Neural progenitor cell (in vitro differentiated cells): Measurements from ENCODE around the gene ZFHX3. TPM values are rescaled to one million over a fixed set of nuclear protein-coding genes. Genes with fewer than 3 reads are reported as not detected.

Source experiments
- DNase-seq: peaks from one replicate; pipeline ENCODE4 v3.0.0-alpha.2; 2016; ENCODE audit warnings: low spot score
- H2AFZ ChIP-seq: fragments of 200-600 bp; sonication (generic); replicated peaks from 2 replicates; pipeline ENCODE4 v1.6.1; 2016; ENCODE audit warnings: antibody characterized with exemption
- H3F3A ChIP-seq: fragments of 200-600 bp; sonication (generic); 2 replicates; pipeline ENCODE4 v1.6.1; 2016; ENCODE audit warnings: antibody characterized with exemption, low read depth
- H3K27ac ChIP-seq: fragments of 200-600 bp; sonication (generic); 2 replicates; pipeline ENCODE4 v1.5.1; 2016; ENCODE audit warnings: mild to moderate bottlenecking
- H3K27me3 ChIP-seq: fragments of 200-600 bp; sonication (generic); 2 replicates; pipeline ENCODE4 v1.6.1; 2016; ENCODE audit warnings: mild to moderate bottlenecking, moderate library complexity
- H3K36me3 ChIP-seq: fragments of 200-600 bp; sonication (generic); 2 replicates; pipeline ENCODE4 v1.5.1; 2016
- H3K4me1 ChIP-seq: fragments of 200-600 bp; sonication (generic); 2 replicates; pipeline ENCODE4 v1.6.1; 2016; ENCODE audit warnings: mixed run types
- H3K4me2 ChIP-seq: fragments of 200-600 bp; sonication (generic); 2 replicates; pipeline ENCODE4 v1.6.1; 2016
- H3K4me3 ChIP-seq: fragments of 200-600 bp; sonication (generic); 2 replicates; pipeline ENCODE4 v1.5.1; 2016
- H3K79me2 ChIP-seq: fragments of 200-600 bp; sonication (generic); 2 replicates; pipeline ENCODE4 v1.6.1; 2016; ENCODE audit warnings: low read depth
- H3K9ac ChIP-seq: fragments of 200-600 bp; sonication (generic); 2 replicates; pipeline ENCODE4 v1.6.1; 2016
- H3K9me3 ChIP-seq: fragments of 200-600 bp; sonication (generic); 2 replicates; pipeline ENCODE4 v1.5.1; 2016; ENCODE audit warnings: low read depth
- H4K20me1 ChIP-seq: fragments of 200-600 bp; sonication (generic); 2 replicates; pipeline ENCODE4 v1.6.1; 2016; ENCODE audit warnings: low read depth
- H3K27ac Mint-ChIP-seq: 3 replicates; pipeline ENCODE4 v1.8.0; 2021; ENCODE audit warnings: mixed read lengths
- H3K27me3 Mint-ChIP-seq: 2 replicates; pipeline ENCODE4 v1.8.0; 2022; ENCODE audit warnings: low read depth, mild to moderate bottlenecking, inconsistent platforms, moderate library complexity, mixed read lengths; ENCODE audit not compliant: insufficient read depth
- H3K36me3 Mint-ChIP-seq: 3 replicates; pipeline ENCODE4 v1.8.0; 2021; ENCODE audit warnings: mixed read lengths
- H3K4me1 Mint-ChIP-seq: 3 replicates; pipeline ENCODE4 v1.8.0; 2021; ENCODE audit warnings: mixed read lengths
- H3K4me3 Mint-ChIP-seq: 3 replicates; pipeline ENCODE4 v1.8.0; 2021; ENCODE audit warnings: mild to moderate bottlenecking, moderate library complexity, mixed read lengths
- H3K9me3 Mint-ChIP-seq: 3 replicates; pipeline ENCODE4 v1.8.0; 2020; ENCODE audit warnings: mixed read lengths
- EZH2 ChIP-seq: fragments of 200-600 bp; sonication (generic); IDR thresholded peaks from 2 replicates; pipeline ENCODE4 v1.6.1; 2017; ENCODE audit warnings: antibody characterized with exemption, mild to moderate bottlenecking, moderate library complexity
- EZH2phosphoT487 ChIP-seq: fragments of 200-600 bp; sonication (generic); IDR thresholded peaks from 2 replicates; pipeline ENCODE4 v1.6.1; 2017; ENCODE audit warnings: antibody characterized with exemption
- total RNA-seq: library from RNA; depleted of rRNA; stranded (reverse); fragments of >200 nt; gene quantifications from 2 replicates; pipeline ENCODE4 v1.2.3, GENCODE V29; 2015; ENCODE audit warnings: low replicate concordance
- TF ChIP-seq, protein P1 (sequence below): fragments of 200-600 bp; sonication (generic); IDR thresholded peaks from 2 replicates; pipeline ENCODE4 v1.5.1; 2017; ENCODE audit warnings: antibody characterized with exemption, mild to moderate bottlenecking

The ZFHX3 gene
- total RNA-seq, 1 donor from 2014 or later: 2.4 TPM

DNA sequence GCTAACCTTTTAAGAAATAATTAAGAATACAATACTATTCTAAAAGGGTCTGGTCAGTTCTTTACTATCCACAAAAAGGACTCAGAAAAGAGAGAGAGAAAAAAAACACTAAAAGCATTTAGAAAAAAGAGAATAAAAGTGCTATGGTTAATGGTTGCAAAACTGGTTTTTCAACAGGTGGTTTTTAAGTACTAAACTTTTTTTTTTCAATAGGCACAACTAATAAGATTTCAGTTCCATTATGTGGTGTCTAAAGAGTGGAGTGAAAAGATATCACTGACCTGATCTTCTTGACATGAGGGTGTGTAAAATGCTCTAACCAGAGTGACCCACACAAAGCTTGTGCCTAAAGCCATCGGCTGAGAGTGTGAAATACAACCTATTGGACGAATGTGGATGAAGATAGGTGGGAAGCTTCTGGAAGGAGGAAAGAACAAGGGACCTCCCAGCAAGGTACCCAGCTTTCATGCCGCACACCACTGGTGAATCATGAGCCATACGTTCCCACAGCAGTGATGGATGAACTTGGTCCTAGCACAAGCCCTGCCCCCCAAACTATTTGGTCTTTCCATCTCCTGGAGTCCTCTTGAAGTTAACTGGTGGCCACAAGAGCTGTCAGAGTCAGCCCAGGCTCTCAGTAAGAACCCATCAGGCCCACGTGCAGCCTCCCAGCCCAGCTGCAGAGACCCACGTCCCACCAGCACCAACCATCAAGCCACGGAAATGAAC, 103.0 kb downstream of the ZFHX3 start:
- Histone ChIP-seq H3K27me3 (no peaks in the 10 kb centered on the region), H3K9ac (no peak overlapping the region), H3K4me1 (peaks cover 22% of the 10 kb centered on the region), H2AFZ (no peak overlapping the region), H3K4me3 (no peak overlapping the region), H3K9me3 (no peaks in the 10 kb centered on the region), H3K36me3 (no peaks in the 10 kb centered on the region), H3F3A (peaks cover 12% of the 10 kb centered on the region), H3K79me2 (no peaks in the 10 kb centered on the region), H4K20me1 (peaks cover 19% of the 10 kb centered on the region), H3K4me2 (no peak overlapping the region), H3K27ac (no peak overlapping the region)
- TF ChIP-seq EZH2 (no peak), EZH2phosphoT487 (no peak)
- TF ChIP-seq, protein P1, sequence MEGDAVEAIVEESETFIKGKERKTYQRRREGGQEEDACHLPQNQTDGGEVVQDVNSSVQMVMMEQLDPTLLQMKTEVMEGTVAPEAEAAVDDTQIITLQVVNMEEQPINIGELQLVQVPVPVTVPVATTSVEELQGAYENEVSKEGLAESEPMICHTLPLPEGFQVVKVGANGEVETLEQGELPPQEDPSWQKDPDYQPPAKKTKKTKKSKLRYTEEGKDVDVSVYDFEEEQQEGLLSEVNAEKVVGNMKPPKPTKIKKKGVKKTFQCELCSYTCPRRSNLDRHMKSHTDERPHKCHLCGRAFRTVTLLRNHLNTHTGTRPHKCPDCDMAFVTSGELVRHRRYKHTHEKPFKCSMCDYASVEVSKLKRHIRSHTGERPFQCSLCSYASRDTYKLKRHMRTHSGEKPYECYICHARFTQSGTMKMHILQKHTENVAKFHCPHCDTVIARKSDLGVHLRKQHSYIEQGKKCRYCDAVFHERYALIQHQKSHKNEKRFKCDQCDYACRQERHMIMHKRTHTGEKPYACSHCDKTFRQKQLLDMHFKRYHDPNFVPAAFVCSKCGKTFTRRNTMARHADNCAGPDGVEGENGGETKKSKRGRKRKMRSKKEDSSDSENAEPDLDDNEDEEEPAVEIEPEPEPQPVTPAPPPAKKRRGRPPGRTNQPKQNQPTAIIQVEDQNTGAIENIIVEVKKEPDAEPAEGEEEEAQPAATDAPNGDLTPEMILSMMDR: no peak
- Mint-ChIP-seq H3K27ac (no peak overlapping the region), H3K4me3 (no peak overlapping the region), H3K4me1 (peaks cover 47% of the 10 kb centered on the region), H3K36me3 (peaks cover 53% of the 10 kb centered on the region), H3K27me3 (peaks cover 3% of the 10 kb centered on the region), H3K9me3 (peaks cover 2% of the 10 kb centered on the region)
- DNase-seq: no peak

DNA sequence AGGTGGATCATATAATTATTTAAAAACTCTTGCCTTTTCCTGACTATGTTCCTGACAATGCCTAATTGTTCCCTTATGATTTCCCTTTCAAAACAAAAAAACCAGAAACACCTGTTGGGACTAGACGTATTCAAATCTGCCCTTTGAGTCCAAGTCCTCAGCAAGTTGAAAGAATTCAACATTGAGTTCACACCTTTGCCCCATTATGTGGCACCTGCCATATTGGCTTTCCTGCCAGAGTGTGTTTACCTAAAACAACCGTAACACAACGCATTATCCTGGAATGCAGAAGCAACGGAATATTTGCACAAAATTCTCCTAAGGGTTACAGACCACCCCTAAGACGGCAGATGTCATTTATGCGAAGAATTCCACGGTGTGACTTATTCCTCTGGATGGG, 105.9 kb downstream of the ZFHX3 start:
- H3K79me2 ChIP-seq: no peaks in the 10 kb centered on the region
- no peak for DNase-seq
- H3F3A ChIP-seq: peaks cover 7% of the 10 kb centered on the region
- peaks cover 37% of the 10 kb centered on the region for H3K36me3 Mint-ChIP-seq
- H3K4me2 ChIP-seq: no peak overlapping the region
- H3K27ac Mint-ChIP-seq: no peak overlapping the region
- peaks cover 49% of the 10 kb centered on the region for H3K4me1 Mint-ChIP-seq
- no peaks in the 10 kb centered on the region for H3K36me3 ChIP-seq
- no peak overlapping the region for H3K27ac ChIP-seq
- TF ChIP-seq EZH2: no peak
- TF ChIP-seq, protein P1: no peak
- TF ChIP-seq EZH2phosphoT487: no peak
- H3K27me3 ChIP-seq: no peaks in the 10 kb centered on the region
- H3K9me3 ChIP-seq: no peaks in the 10 kb centered on the region
- H3K27me3 Mint-ChIP-seq: peaks cover 4% of the 10 kb centered on the region
- H3K9ac ChIP-seq: no peak overlapping the region
- H3K9me3 Mint-ChIP-seq: no peaks in the 10 kb centered on the region
- H3K4me1 ChIP-seq: peaks cover 19% of the 10 kb centered on the region
- H3K4me3 Mint-ChIP-seq: no peak overlapping the region
- no peak overlapping the region for H3K4me3 ChIP-seq
- peaks cover 5% of the 10 kb centered on the region for H4K20me1 ChIP-seq
- H2AFZ ChIP-seq: no peak overlapping the region

- Histone ChIP-seq H3K4me1 (peaks cover 23% of the 10 kb centered on the region), H3K79me2 (no peaks in the 10 kb centered on the region), H2AFZ (no peak overlapping the region), H3F3A (peaks cover 9% of the 10 kb centered on the region), H3K9ac (no peak overlapping the region), H3K9me3 (no peaks in the 10 kb centered on the region), H3K4me2 (no peak overlapping the region), H3K4me3 (no peak overlapping the region), H3K27me3 (no peaks in the 10 kb centered on the region), H3K36me3 (no peaks in the 10 kb centered on the region), H4K20me1 (peaks cover 11% of the 10 kb centered on the region), H3K27ac (no peak overlapping the region)
- Mint-ChIP-seq H3K27me3 (peaks cover 4% of the 10 kb centered on the region), H3K4me3 (no peak overlapping the region), H3K9me3 (no peaks in the 10 kb centered on the region), H3K36me3 (peaks cover 30% of the 10 kb centered on the region), H3K4me1 (peaks cover 49% of the 10 kb centered on the region), H3K27ac (no peak overlapping the region)
- DNase-seq: no peak
- TF ChIP-seq, protein P1: no peak
- TF ChIP-seq EZH2phosphoT487 (no peak), EZH2 (no peak)
Observed at GRCh38 chr16:72940886-72941285, 107.0 kb downstream of the ZFHX3 start.
